Hepatocyte (in vitro differentiated cells): ENCODE measurements around the gene RAI1.

ENCODE experiments used
- CTCF ChIP-seq: fragments of 200-600 bp; sonication (generic); IDR thresholded peaks from 2 replicates; pipeline ENCODE4 v1.5.1; 2016; ENCODE audit warnings: antibody characterized with exemption, mild to moderate bottlenecking; ENCODE audit not compliant: poor library complexity
- EZH2 ChIP-seq: fragments of 200-600 bp; sonication (generic); IDR thresholded peaks from 2 replicates; pipeline ENCODE4 v1.6.1; 2016; ENCODE audit warnings: antibody characterized with exemption, mild to moderate bottlenecking, borderline replicate concordance

- TF ChIP-seq EZH2: no peak
- TF ChIP-seq CTCF: no peak
Measured at GRCh38 chr17:17755715-17756114, 74.5 kb downstream of the RAI1 start.
